A549 treated with DMSO at 1 μM for 4 hours (cell line): ENCODE measurements around the gene VSIG10L. TPM values are rescaled to one million over a fixed set of nuclear protein-coding genes. Genes with fewer than 3 reads are reported as not detected.

Experiments used
- total RNA-seq: library from RNA; stranded (reverse); fragments of 200-300 nt; extraction: Qiagen RNA extraction; gene quantifications from 5 replicates; pipeline ENCODE4 v1.2.3, GENCODE V29; 2022; ENCODE audit warnings: low read depth

The VSIG10L gene
- 6.6 to 11.1 TPM (median 9.1 TPM) in 5 replicates for total RNA-seq

GRCh38 chr19:51341976-51342580 lies at the start of gene VSIG10L:
TSS of gene VSIG10L (minus strand) at chr19:51342139. CDS start at chr19:51342124, 15 bp downstream.

GRCh38 chr19:51387924-51388389 lies 46.0 kb upstream of the VSIG10L start, which contains the start of gene LIM2:
TSS of gene LIM2 (minus strand) at chr19:51387974. CDS start at chr19:51387443, 531 bp downstream.

GRCh38 chr19:51372649-51373504 lies 30.9 kb upstream of the VSIG10L start, which contains the start of gene NKG7:
TSS of gene NKG7 (minus strand) at chr19:51372654. CDS start at chr19:51372535, 119 bp downstream.

GRCh38 chr19:51368366-51369282 lies 26.7 kb upstream of the VSIG10L start, which contains the start of gene CLDND2:
TSS of gene CLDND2 (minus strand) at chr19:51369003. CDS start at chr19:51368577, 426 bp downstream.

GRCh38 chr19:51365965-51366388 lies 24.0 kb upstream of the VSIG10L start, which contains the start of gene ETFB:
TSS of gene ETFB (minus strand) at chr19:51366388. CDS start at chr19:51366326, 62 bp downstream.

GRCh38 chr19:51311351-51312257 lies 30.3 kb downstream of the VSIG10L start, which contains the start of gene IGLON5:
TSS of gene IGLON5 (plus strand) at chr19:51311644. CDS start at chr19:51311848, 204 bp downstream.

Other genes starting within 250 kb of the VSIG10L start
- gene CTU1, start 233.7 kb downstream of the VSIG10L start, total RNA-seq: 3.7 to 14.1 TPM (median 12.7 TPM) in 5 replicates
- 0.07 to 0.18 TPM in 2 of 5 replicates, not detected in the others for gene SIGLEC9, start 217.2 kb downstream of the VSIG10L start, total RNA-seq
- not detected in 5 replicates for gene SIGLEC7, start 199.8 kb downstream of the VSIG10L start, total RNA-seq
- 0.12 to 0.49 TPM in 2 of 5 replicates, not detected in the others for gene CD33, start 117.1 kb downstream of the VSIG10L start, total RNA-seq
- not detected in 5 replicates for gene SIGLECL1, start 91.1 kb downstream of the VSIG10L start, total RNA-seq
- 0.02 to 0.09 TPM (median 0.05 TPM) in 3 of 5 replicates, not detected in the others for gene IGLON5, start 30.5 kb downstream of the VSIG10L start, total RNA-seq
- 180 to 255 TPM (median 204 TPM) in 5 replicates for gene ETFB, start 24.2 kb upstream of the VSIG10L start, total RNA-seq
- 5.1 to 9.3 TPM (median 7.5 TPM) in 5 replicates for gene CLDND2, start 26.9 kb upstream of the VSIG10L start, total RNA-seq
- gene NKG7, start 30.5 kb upstream of the VSIG10L start, total RNA-seq: not detected in 5 replicates
- not detected in 5 replicates for gene LIM2, start 45.8 kb upstream of the VSIG10L start, total RNA-seq
- not detected in 5 replicates for gene C19orf84, start 48.5 kb upstream of the VSIG10L start, total RNA-seq
- gene SIGLEC10, start 75.5 kb upstream of the VSIG10L start, total RNA-seq: 0.05 TPM in 1 of 5 replicates, not detected in the others
- gene SIGLEC8, start 116.3 kb upstream of the VSIG10L start, total RNA-seq: not detected in 5 replicates
- gene CEACAM18, start 136.4 kb upstream of the VSIG10L start, total RNA-seq: not detected in 5 replicates
- not detected in 5 replicates for gene SIGLEC12, start 159.7 kb upstream of the VSIG10L start, total RNA-seq
- not detected in 5 replicates for gene SIGLEC6, start 189.5 kb upstream of the VSIG10L start, total RNA-seq
- gene ZNF175, start 229.1 kb upstream of the VSIG10L start, total RNA-seq: 3.7 to 5.9 TPM (median 4.2 TPM) in 5 replicates